ENCODE data around the gene UGT2B10. TPM values are rescaled to one million over a fixed set of nuclear protein-coding genes. Genes with fewer than 3 reads are reported as not detected.

The UGT2B10 gene
- total and polyA plus RNA-seq, 2 of the 13 experiments (the other 11 are each of a cell fraction or from before 2014, with no cell fraction given) = 107 to 148 TPM

DNA sequence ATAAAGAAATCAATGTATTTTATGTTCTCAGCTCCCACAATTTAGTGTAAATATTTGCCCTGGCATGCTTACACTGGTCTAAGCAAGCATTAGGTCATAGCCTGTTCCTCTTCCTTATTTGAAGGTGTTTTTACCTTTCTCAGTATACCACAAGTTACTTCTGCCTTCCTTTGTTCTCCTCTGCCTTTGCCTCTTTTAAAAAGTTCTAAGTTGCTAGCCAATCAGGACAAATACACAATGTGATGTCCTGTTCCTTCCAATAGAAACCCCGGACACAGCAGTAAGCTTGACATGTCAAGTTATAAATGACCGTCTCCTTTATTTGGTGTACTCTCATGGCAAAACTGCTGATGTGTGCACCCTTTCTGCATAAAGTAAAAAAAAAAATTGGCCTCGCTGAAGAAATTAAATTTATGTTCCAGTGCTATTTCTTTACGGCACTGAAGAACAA lies 49.4 kb downstream of the UGT2B10 start (continued):
- TF ChIP-seq YEATS4 (CRISPR knock-in tag; IDR thresholded peaks at IDR 0.05; ENCODE audit: borderline replicate concordance) (no peak), RBFOX2 (IDR thresholded peaks at IDR 0.05; ENCODE audit: low read depth, low read length) (no peak), ZNF790 (CRISPR knock-in tag; IDR thresholded peaks at IDR 0.05; ENCODE audit: borderline replicate concordance) (no peak), ZFAT (CRISPR knock-in tag; conservative IDR thresholded peaks at IDR 0.05) (no peak), ZNF224 (CRISPR knock-in tag; IDR thresholded peaks at IDR 0.05) (no peak), ARID2 (CRISPR knock-in tag; IDR thresholded peaks at IDR 0.05; ENCODE audit: borderline replicate concordance) (no peak), ZNF75D (CRISPR knock-in tag; IDR thresholded peaks at IDR 0.05; ENCODE audit: borderline replicate concordance) (no peak)

DNA sequence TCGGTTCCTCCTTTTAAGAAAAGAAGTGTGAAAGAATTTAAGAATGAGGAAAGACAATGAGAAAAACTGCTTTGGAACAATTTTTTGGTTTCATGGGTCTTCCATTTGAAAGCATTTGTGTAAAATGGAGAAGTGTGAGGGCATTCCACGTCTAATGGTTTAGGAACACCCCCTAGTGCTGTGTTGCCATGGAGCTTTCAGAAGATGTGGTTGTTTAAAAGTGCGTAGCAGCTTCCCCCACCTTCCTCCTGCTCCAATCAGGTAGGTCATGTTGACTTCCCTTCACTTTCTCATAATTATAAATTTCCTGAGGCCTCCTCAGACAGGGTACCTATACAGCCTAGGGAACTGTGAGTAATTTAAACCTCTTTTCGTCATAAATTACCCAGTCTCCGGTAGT lies 50.0 kb downstream of the UGT2B10 start:
- H3K9ac ChIP-seq (ENCODE audit: insufficient read depth, low read depth, low read length) = peak overlapping the region; percentile 62
- no peak overlapping the region for H3K4me2 ChIP-seq (ENCODE audit: low read depth, low read length)
- FAIRE-seq (no peak), ATAC-seq (no peak), DNase-seq (ENCODE audit: low spot score) (no peak)
- 96% methylated on average over 5 of the region's 5 CpGs for whole genome bisulfite sequencing (ENCODE audit: low lambda C conversion rate)
- CTCF ChIA-PET (ENCODE audit: low intra/inter-chr PET ratio, low total read pairs) = no interaction called here
- peaks cover 66% of the 10 kb centered on the region for H3K4me1 ChIP-seq (ENCODE audit: insufficient read depth, low read length)
- H3K9me3 ChIP-seq (ENCODE audit: low read length) = peaks cover 6% of the 10 kb centered on the region; the same call in 1 of the 2 replicates
- intact Hi-C loops (cut with micrococcal nuclease; ENCODE audit: unreplicated experiment) (loop anchor here (1.0 to 2.0 kb wide), 3 partner anchors 132 to 367 kb away; no protein-coding TSS in a partner anchor), in situ Hi-C loops (cut with HindIII; ENCODE audit: extremely low pct_ligation_motif_present, low pct_unique_long_range_greater_than_20kb) (no loop called here)
- no peaks in the 10 kb centered on the region for H4K20me1 ChIP-seq (ENCODE audit: insufficient read depth, low read length)
- H3K36me3 ChIP-seq (replicated peaks in 1 of 2; ENCODE audit: control insufficient read depth in 1 of 2, insufficient read depth in 2 of 2, low read length in 2 of 2) = no peaks in the 10 kb centered on the region
- no peaks in the 10 kb centered on the region for H3K27me3 ChIP-seq (ENCODE audit: control insufficient read depth in 1 of 2, insufficient read depth in 2 of 2, low read length in 2 of 2)
- H3K79me2 ChIP-seq (ENCODE audit: insufficient read depth, low read length) = no peaks in the 10 kb centered on the region
- POLR2A ChIA-PET = interaction anchor here (1.7 to 2.9 kb wide), 5 partner anchors 49 to 154 kb away, joined by 6 to 62 read pairs (median 23); partner anchors contain the start of genes UGT2A3 and UGT2B10
- peak overlapping the region; percentile 76 for H3K27ac ChIP-seq (ENCODE audit: extremely low read length, insufficient read depth, low read length)
- H3K4me3 ChIP-seq (replicated peaks in 1 of 3; ENCODE audit: insufficient read depth in 1 of 3, low read depth in 2 of 3, low read length in 3 of 3) = no peak overlapping the region
- no TSS peak for BruUV-seq (replicated peaks)
- peak overlapping the region; percentile 61 for H2AFZ ChIP-seq (ENCODE audit: low read length)
- TF ChIP-seq HNRNPH1 (optimal IDR thresholded peaks at IDR 0.05; ENCODE audit: low read depth, low read length) (no peak), PCBP1 (IDR thresholded peaks at IDR 0.05; ENCODE audit: borderline replicate concordance, low read depth, low read length) (no peak), RBFOX2 (IDR thresholded peaks at IDR 0.05; ENCODE audit: low read depth, low read length) (peak; percentile 12), THAP11 (CRISPR knock-in tag; IDR thresholded peaks at IDR 0.05) (no peak)
